ENCODE results near the gene TBC1D2B.
"Not testable (repeated sequence)": the region's sequence is repeated elsewhere in the genome, so short reads cannot be mapped to it uniquely, and the experiment has no call there.

TBC1D2B gene

GRCh38 chr15:77976760-77977525, 100.6 kb downstream of the TBC1D2B start:
- not testable (repeated sequence) for DNase-seq; H3K79me1 ChIP-seq (replicated peaks; ENCODE audit: low read length, poor library complexity, severe bottlenecking)
- WGBS = 82% methylated on average over 22 of the region's 26 CpGs

GRCh38 chr15:77976095-77976450, 101.4 kb downstream of the TBC1D2B start:
- H3K4me3 ChIP-seq (ENCODE audit: insufficient read depth in 1 of 2, low read depth in 1 of 2, low read length in 2 of 2); H3K36me3 ChIP-seq (ENCODE audit: control insufficient read depth in 1 of 2, insufficient read depth in 2 of 2, low read depth in 1 of 2, low read length in 2 of 2); H3K27me3 ChIP-seq (ENCODE audit: control insufficient read depth in 1 of 2, insufficient read depth in 1 of 2, low read length in 2 of 2); H3K4me2 ChIP-seq (ENCODE audit: low read length, poor library complexity, severe bottlenecking); H2AK5ac ChIP-seq (ENCODE audit: low read length, severe bottlenecking); H3K4ac ChIP-seq (ENCODE audit: low read depth in 1 of 2, low read length in 2 of 2); DNase-seq; H3K9me3 ChIP-seq (ENCODE audit: control insufficient read depth, low read length); H3K9ac ChIP-seq (ENCODE audit: low read length); H3K27ac ChIP-seq (ENCODE audit: low read length, poor library complexity, severe bottlenecking); H3K79me1 ChIP-seq (replicated peaks; ENCODE audit: low read length, poor library complexity, severe bottlenecking); H3K23ac ChIP-seq (ENCODE audit: low read length in 2 of 2); H2BK15ac ChIP-seq (ENCODE audit: low read depth, poor library complexity, severe bottlenecking); H2AFZ ChIP-seq (ENCODE audit: low read depth, low read length); H2BK5ac ChIP-seq (ENCODE audit: low read depth, low read length, poor library complexity, severe bottlenecking); H2BK120ac ChIP-seq (ENCODE audit: low read depth, low read length): not testable (repeated sequence)
- H3K14ac ChIP-seq (ENCODE audit: low read length in 2 of 2) = peak overlapping the region in 1 of 2 experiments; percentile 78
- WGBS = 93% methylated on average over 10 of the region's 11 CpGs
- H4K91ac ChIP-seq (ENCODE audit: low read length) = peak overlapping the region; percentile 25
- H4K8ac ChIP-seq (ENCODE audit: low read length) = peak overlapping the region; percentile 52
- peak overlapping the region in 1 of 2 experiments; percentile 61 for H3K18ac ChIP-seq (ENCODE audit: low read depth in 1 of 2, low read length in 2 of 2)
- peak overlapping the region; percentile 29 to 68 for H2BK12ac ChIP-seq (ENCODE audit: low read length in 2 of 2)
- H3K4me1 ChIP-seq (ENCODE audit: control insufficient read depth, insufficient read depth, low read depth, low read length) = peaks cover 23% of the 10 kb centered on the region

More at GRCh38 chr15:77976760-77977525, 100.6 kb downstream of the TBC1D2B start:
- not testable (repeated sequence) for H4K91ac ChIP-seq (ENCODE audit: low read length); H3K27me3 ChIP-seq (ENCODE audit: control insufficient read depth in 1 of 2, insufficient read depth in 1 of 2, low read length in 2 of 2); H3K23ac ChIP-seq (ENCODE audit: low read length in 2 of 2); H4K8ac ChIP-seq (ENCODE audit: low read length); H3K4me2 ChIP-seq (ENCODE audit: low read length, poor library complexity, severe bottlenecking); H2BK5ac ChIP-seq (ENCODE audit: low read depth, low read length, poor library complexity, severe bottlenecking); H2BK15ac ChIP-seq (ENCODE audit: low read depth, poor library complexity, severe bottlenecking); H3K18ac ChIP-seq (ENCODE audit: low read depth in 1 of 2, low read length in 2 of 2); H3K36me3 ChIP-seq (ENCODE audit: control insufficient read depth in 1 of 2, insufficient read depth in 2 of 2, low read depth in 1 of 2, low read length in 2 of 2); H3K9me3 ChIP-seq (ENCODE audit: control insufficient read depth, low read length); H3K9ac ChIP-seq (ENCODE audit: low read length); H2AK5ac ChIP-seq (ENCODE audit: low read length, severe bottlenecking); H2AFZ ChIP-seq (ENCODE audit: low read depth, low read length); H3K4me3 ChIP-seq (ENCODE audit: insufficient read depth in 1 of 2, low read depth in 1 of 2, low read length in 2 of 2); H3K27ac ChIP-seq (ENCODE audit: low read length, poor library complexity, severe bottlenecking); H3K4ac ChIP-seq (ENCODE audit: low read depth in 1 of 2, low read length in 2 of 2)
- Histone ChIP-seq H2BK12ac (ENCODE audit: low read length in 2 of 2) (peak overlapping the region in 1 of 2 experiments; percentile 25), H3K14ac (ENCODE audit: low read length in 2 of 2) (peak overlapping the region in 1 of 2 experiments; percentile 28), H3K4me1 (ENCODE audit: control insufficient read depth, insufficient read depth, low read depth, low read length) (peaks cover 22% of the 10 kb centered on the region), H2BK120ac (ENCODE audit: low read depth, low read length) (peak overlapping the region; percentile 19)

- no peak overlapping the region for H2AK5ac ChIP-seq (ENCODE audit: low read length, severe bottlenecking)
- H3K18ac ChIP-seq (ENCODE audit: low read depth in 1 of 2, low read length in 2 of 2) = peak overlapping the region; percentile 47 to 61
- no peaks in the 10 kb centered on the region for H3K9me3 ChIP-seq (ENCODE audit: control insufficient read depth, low read length)
- no peaks in the 10 kb centered on the region for H3K79me1 ChIP-seq (replicated peaks; ENCODE audit: low read length, poor library complexity, severe bottlenecking)
- peak; percentile 38 for DNase-seq
- H3K27ac ChIP-seq (ENCODE audit: low read length, poor library complexity, severe bottlenecking) = no peak overlapping the region
- H3K23ac ChIP-seq (ENCODE audit: low read length in 2 of 2) = no peak overlapping the region
- H3K9ac ChIP-seq (ENCODE audit: low read length) = no peak overlapping the region
- peaks cover 23% of the 10 kb centered on the region for H3K4me1 ChIP-seq (ENCODE audit: control insufficient read depth, insufficient read depth, low read depth, low read length)
- H3K4me2 ChIP-seq (ENCODE audit: low read length, poor library complexity, severe bottlenecking) = no peak overlapping the region
- peak overlapping the region; percentile 29 to 68 for H2BK12ac ChIP-seq (ENCODE audit: low read length in 2 of 2)
- peak overlapping the region; percentile 52 for H4K91ac ChIP-seq (ENCODE audit: low read length)
- no peak overlapping the region for H3K4me3 ChIP-seq (ENCODE audit: insufficient read depth in 1 of 2, low read depth in 1 of 2, low read length in 2 of 2)
- H4K8ac ChIP-seq (ENCODE audit: low read length) = peak overlapping the region; percentile 52
- H3K14ac ChIP-seq (ENCODE audit: low read length in 2 of 2) = peak overlapping the region in 1 of 2 experiments; percentile 78
- no peaks in the 10 kb centered on the region for H3K36me3 ChIP-seq (ENCODE audit: control insufficient read depth in 1 of 2, insufficient read depth in 2 of 2, low read depth in 1 of 2, low read length in 2 of 2)
- no peak overlapping the region for H2BK5ac ChIP-seq (ENCODE audit: low read depth, low read length, poor library complexity, severe bottlenecking)
- no peaks in the 10 kb centered on the region for H3K27me3 ChIP-seq (ENCODE audit: control insufficient read depth in 1 of 2, insufficient read depth in 1 of 2, low read length in 2 of 2)
- H3K4ac ChIP-seq (ENCODE audit: low read depth in 1 of 2, low read length in 2 of 2) = no peak overlapping the region
- H2BK120ac ChIP-seq (ENCODE audit: low read depth, low read length) = no peak overlapping the region
- WGBS = 50% methylated on average over 26 of the region's 26 CpGs
- no peak overlapping the region for H2AFZ ChIP-seq (ENCODE audit: low read depth, low read length)
- peak overlapping the region; percentile 26 for H2BK15ac ChIP-seq (ENCODE audit: low read depth, poor library complexity, severe bottlenecking)
Measured at GRCh38 chr15:77975332-77976094, 102.0 kb downstream of the TBC1D2B start.

All from mesenchymal stem cell (in vitro differentiated cells and primary cell).